NOMO-1 treated with DMSO at 0.1 percent for 48 hours (cell line): Measurements from ENCODE around the gene CNTNAP5.

Experiments used
- DNase-seq: peaks from one replicate; lab custom pipeline; 2025; ENCODE audit not compliant: unreplicated experiment; lab: John Stamatoyannopoulos, UW

CNTNAP5 gene

GRCh38 chr2:124258140-124258880 lies 233.2 kb downstream of the CNTNAP5 start:
- no peak for DNase-seq

DNA sequence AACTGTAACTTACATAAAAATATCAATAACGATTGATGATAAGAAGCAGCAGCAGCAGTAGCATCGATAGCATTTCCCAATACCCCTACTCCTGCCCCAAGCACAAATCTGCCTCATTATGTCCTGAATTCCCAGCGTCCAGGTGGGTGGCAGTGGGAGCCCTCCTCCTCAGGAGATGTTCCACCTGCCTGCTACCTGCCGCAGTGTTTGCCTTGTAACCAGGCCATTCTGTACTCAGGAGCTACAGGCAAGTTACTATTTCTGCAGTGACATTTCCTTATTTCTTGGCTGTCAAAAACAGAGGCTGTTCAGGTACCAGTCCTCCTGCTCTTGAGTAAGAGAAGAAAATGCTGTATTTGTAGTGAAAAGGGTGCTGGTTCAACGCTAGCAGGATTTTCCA lies 236.4 kb downstream of the CNTNAP5 start:
- no peak for DNase-seq

DNA sequence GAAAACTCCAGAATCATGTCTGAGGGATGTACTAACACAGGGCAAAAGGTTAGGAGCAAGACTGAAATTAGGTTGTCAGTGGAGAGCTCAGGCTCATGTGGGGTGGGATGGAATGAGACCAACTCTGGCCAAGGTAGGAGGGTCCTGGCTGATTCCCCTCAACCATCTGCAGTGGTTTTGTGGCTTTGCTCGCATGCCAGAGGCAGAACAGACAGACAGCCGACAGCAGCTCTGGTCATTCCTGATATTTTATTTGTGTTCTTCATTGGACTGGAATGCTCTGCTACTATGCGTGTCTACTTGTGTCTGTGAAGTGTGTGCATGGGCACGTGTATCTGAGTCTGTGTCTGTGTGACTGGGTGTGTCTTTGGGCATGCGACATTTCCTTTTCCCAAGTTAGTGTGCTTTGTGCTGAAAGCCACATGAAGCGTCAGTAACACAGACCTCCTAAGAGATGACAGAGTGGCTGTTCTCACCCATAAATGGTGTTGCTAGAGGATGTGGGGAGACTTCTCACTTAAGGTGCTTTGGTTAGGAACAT lies 239.5 kb downstream of the CNTNAP5 start:
- DNase-seq: no peak

DNA sequence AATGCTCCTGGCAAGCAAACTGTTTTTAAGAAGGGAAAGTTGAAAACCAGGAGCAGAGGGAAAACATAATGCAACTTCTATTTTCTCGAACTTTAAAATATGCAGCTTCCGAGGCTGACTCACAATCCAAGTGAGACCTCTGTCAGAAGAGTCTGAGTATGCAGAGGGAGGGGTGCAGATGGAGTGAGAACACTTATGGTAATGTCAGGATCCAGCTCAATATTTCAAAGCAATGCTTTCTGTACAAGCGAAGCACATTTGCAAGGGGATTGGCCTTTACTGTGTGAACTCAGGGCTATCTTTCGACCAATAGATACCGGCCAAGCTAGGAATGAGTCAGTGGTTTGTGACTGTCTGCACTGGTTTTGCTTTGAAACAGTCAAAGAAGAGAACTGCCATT lies 242.7 kb downstream of the CNTNAP5 start:
- no peak for DNase-seq

- DNase-seq: no peak
These were observed 244.3 kb downstream of the CNTNAP5 start for GRCh38 chr2:124269348-124269747.

GRCh38 chr2:124272261-124272841 lies 247.3 kb downstream of the CNTNAP5 start:
- no peak for DNase-seq

GRCh38 chr2:124281541-124281940 lies 256.5 kb downstream of the CNTNAP5 start:
- no peak for DNase-seq

DNA sequence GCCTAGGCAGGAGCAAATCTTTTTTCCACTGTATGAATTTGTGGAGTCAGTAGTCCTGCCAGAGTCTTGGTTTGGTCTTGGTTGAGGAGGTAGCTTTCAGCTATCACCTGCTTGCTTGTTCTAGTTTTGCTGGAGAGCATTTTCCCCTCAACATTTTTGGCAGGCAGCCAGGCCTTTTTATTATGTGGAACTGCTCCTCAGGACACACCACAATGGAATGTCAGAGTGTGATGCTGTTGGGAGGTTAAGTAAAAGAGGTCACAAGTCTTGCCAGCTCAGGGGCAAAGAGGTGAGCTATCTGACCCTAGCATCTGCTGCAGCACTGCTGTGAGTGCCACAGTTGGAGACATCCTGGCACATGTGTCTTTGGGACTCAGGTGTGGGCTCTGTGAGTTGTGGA lies 258.0 kb downstream of the CNTNAP5 start:
- no peak for DNase-seq

- no peak for DNase-seq
These were observed 261.1 kb downstream of the CNTNAP5 start for GRCh38 chr2:124286089-124286783.

GRCh38 chr2:124289060-124289459 lies 264.0 kb downstream of the CNTNAP5 start:
- DNase-seq: no peak

DNA sequence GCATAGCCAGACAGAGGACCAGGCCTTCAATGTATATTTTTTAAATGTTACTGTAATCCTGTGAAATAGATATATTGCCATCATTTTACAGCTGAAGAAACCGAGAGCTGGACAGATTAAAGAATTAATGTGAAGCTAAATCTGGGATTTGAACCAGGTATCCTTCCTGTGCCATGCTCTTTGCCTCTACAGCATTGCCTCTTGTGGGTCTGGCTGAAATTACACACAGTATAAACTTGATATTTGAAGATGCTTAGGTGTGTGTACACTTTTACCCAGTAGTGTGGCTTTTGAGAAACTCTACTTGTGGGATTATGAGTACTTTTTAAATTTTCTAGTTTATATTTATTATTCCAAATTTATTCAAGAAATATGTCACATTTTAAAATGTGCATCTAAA lies 264.5 kb downstream of the CNTNAP5 start:
- no peak for DNase-seq

- no peak for DNase-seq
These were observed 271.4 kb downstream of the CNTNAP5 start for GRCh38 chr2:124296470-124296869.

DNA sequence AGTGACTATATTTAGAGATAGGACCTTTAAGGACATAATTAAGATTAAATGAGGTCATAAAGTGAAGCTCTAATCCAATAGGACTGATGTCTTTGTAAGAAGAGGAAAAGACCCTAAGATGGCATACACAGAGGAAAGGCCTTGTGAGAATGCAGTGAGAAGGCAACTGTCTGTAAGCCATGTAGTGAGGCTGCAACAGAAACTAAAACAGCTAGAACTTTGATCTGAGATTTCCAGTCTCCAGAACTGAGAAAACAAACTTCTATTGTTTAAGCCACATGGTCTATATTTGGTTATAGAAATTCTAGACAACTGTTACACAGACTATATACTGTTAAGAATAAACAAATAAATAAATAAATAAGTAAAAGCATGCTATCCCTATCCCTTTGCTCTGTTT lies 276.8 kb downstream of the CNTNAP5 start:
- DNase-seq: no peak

- DNase-seq: no peak
These were observed 283.4 kb downstream of the CNTNAP5 start for GRCh38 chr2:124308319-124309062.

- DNase-seq: no peak
These were observed 284.6 kb downstream of the CNTNAP5 start for GRCh38 chr2:124309563-124310138.

GRCh38 chr2:124310671-124311070 lies 285.6 kb downstream of the CNTNAP5 start:
- no peak for DNase-seq

GRCh38 chr2:124314084-124314483 lies 289.0 kb downstream of the CNTNAP5 start:
- no peak for DNase-seq

DNA sequence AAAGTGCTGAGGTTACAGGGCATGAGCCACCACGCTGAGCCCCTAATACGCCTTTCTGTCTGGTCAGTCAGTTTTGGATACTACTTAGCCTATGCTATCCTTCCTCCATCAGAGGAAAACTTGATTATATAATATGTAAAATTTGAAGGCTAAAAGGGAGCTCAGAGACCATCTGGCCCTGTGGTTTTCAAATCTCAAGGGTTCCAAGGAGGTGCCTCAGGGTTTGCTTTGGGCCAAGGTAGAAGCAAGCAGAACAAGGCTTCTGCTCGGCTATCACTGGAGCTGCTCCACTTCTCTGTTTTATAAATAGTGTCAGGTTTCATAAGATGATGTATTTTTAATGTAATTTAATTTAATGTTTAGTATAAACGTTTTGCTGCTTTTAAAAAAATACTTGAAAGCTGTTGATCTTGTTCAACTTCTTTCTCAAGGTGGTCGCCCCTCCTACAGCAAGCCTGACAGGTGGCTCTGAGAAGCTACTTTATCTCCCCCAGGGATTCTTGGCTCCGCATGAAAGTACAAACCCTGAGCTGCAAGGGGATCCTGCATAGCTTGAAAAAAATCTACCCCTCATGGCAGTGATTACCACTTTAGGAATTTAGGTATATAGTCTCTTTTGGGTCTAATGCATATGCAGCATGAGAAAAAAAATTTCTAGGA lies 290.3 kb downstream of the CNTNAP5 start:
- no peak for DNase-seq

- no peak for DNase-seq
These were observed 291.0 kb downstream of the CNTNAP5 start for GRCh38 chr2:124316133-124316532.

- no peak for DNase-seq
These were observed 292.0 kb downstream of the CNTNAP5 start for GRCh38 chr2:124316881-124317605.
